Cardiac muscle cell (in vitro differentiated cells and primary cell): ENCODE measurements around the gene NUMB. TPM values are rescaled to one million over a fixed set of nuclear protein-coding genes. Genes with fewer than 3 reads are reported as not detected.
A peak's percentile ranks its signal among the peaks of the same experiment; 100 is the strongest.

Source experiments
- DNase-seq, 2 donors: peaks; one replicate each; pipeline versions ENCODE4 v3.0.0 to v3.0.0-alpha.2; 2010 to 2017; ENCODE audit warnings: low read depth in 1 of 2, low spot score in 1 of 2
- H3K27ac ChIP-seq: fragments of 200-600 bp; sonication (generic); 2 replicates; pipeline ENCODE4 v1.5.1; 2016
- H3K27me3 ChIP-seq: fragments of 200-600 bp; sonication (generic); 2 replicates; pipeline ENCODE4 v1.6.0; 2016; ENCODE audit warnings: control low read depth
- H3K36me3 ChIP-seq: fragments of 200-600 bp; sonication (generic); 2 replicates; pipeline ENCODE4 v1.5.1; 2016; ENCODE audit warnings: control low read depth
- H3K4me1 ChIP-seq: fragments of 200-600 bp; sonication (generic); 2 replicates; pipeline ENCODE4 v1.8.1; 2017; ENCODE audit warnings: low read depth, mild to moderate bottlenecking, mixed run types
- H3K4me3 ChIP-seq: fragments of 200-600 bp; sonication (generic); 2 replicates; pipeline ENCODE4 v1.5.1; 2016; ENCODE audit warnings: mild to moderate bottlenecking
- H3K9me3 ChIP-seq: fragments of 200-600 bp; sonication (generic); 2 replicates; pipeline ENCODE4 v1.5.1; 2017; ENCODE audit warnings: low read depth, mild to moderate bottlenecking, control low read depth
- polyA plus RNA-seq: library from polyadenylated mRNA; unstranded; fragments of >200 nt; fragmentation: Nextera tagmentation; extraction: Ambion mirVana; gene quantifications from 2 replicates; pipeline ENCODE4 v1.2.1, GENCODE V29; 2016
- total RNA-seq: library from RNA; depleted of rRNA; stranded (reverse); fragments of >200 nt; gene quantifications from 2 replicates; pipeline ENCODE4 v1.2.3, GENCODE V29; 2016
- TF ChIP-seq, protein P1 (sequence below): IDR thresholded peaks from 2 replicates; pipeline ENCODE4 v1.5.1; 2012; ENCODE audit warnings: low read depth, mild to moderate bottlenecking, low read length

Gene NUMB
- total and polyA plus RNA-seq, 2 experiments from 2014 or later: 35.6 to 68.5 TPM

DNA sequence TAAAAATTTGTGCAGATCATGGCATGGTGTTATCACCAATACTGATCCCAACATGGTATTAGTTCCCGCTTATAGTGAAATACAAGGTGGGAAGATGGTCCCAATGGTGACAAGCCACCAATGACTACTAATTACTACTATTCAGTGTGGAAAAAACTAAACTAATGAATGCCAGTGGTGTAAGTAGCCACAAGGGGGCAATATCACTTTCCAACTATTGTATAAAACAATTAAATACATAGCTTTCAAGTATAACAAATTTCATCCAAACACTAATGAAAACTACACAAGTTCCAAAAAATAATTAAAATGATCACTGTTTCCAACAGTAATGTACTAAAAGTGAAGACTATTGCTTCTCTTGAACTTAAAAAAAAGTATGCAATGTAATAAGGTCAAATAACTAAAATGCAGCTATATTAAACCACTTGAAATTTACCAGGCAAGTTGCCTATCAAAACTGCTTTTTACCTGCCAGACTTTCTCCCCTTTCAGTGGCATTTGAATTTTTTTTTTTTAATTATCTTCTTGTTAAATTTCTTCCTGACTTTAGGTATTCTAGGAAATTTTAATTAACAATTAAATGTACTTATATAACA is 163.0 kb downstream of the NUMB start:
- TF ChIP-seq, protein P1, sequence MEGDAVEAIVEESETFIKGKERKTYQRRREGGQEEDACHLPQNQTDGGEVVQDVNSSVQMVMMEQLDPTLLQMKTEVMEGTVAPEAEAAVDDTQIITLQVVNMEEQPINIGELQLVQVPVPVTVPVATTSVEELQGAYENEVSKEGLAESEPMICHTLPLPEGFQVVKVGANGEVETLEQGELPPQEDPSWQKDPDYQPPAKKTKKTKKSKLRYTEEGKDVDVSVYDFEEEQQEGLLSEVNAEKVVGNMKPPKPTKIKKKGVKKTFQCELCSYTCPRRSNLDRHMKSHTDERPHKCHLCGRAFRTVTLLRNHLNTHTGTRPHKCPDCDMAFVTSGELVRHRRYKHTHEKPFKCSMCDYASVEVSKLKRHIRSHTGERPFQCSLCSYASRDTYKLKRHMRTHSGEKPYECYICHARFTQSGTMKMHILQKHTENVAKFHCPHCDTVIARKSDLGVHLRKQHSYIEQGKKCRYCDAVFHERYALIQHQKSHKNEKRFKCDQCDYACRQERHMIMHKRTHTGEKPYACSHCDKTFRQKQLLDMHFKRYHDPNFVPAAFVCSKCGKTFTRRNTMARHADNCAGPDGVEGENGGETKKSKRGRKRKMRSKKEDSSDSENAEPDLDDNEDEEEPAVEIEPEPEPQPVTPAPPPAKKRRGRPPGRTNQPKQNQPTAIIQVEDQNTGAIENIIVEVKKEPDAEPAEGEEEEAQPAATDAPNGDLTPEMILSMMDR: peak; percentile 68
- Histone ChIP-seq H3K9me3 (no peaks in the 10 kb centered on the region), H3K27ac (peak overlapping the region; percentile 46), H3K4me1 (no peaks in the 10 kb centered on the region), H3K4me3 (no peak overlapping the region), H3K36me3 (peaks cover 15% of the 10 kb centered on the region), H3K27me3 (no peaks in the 10 kb centered on the region)
- peak; percentile 53 to 62 for DNase-seq

DNA sequence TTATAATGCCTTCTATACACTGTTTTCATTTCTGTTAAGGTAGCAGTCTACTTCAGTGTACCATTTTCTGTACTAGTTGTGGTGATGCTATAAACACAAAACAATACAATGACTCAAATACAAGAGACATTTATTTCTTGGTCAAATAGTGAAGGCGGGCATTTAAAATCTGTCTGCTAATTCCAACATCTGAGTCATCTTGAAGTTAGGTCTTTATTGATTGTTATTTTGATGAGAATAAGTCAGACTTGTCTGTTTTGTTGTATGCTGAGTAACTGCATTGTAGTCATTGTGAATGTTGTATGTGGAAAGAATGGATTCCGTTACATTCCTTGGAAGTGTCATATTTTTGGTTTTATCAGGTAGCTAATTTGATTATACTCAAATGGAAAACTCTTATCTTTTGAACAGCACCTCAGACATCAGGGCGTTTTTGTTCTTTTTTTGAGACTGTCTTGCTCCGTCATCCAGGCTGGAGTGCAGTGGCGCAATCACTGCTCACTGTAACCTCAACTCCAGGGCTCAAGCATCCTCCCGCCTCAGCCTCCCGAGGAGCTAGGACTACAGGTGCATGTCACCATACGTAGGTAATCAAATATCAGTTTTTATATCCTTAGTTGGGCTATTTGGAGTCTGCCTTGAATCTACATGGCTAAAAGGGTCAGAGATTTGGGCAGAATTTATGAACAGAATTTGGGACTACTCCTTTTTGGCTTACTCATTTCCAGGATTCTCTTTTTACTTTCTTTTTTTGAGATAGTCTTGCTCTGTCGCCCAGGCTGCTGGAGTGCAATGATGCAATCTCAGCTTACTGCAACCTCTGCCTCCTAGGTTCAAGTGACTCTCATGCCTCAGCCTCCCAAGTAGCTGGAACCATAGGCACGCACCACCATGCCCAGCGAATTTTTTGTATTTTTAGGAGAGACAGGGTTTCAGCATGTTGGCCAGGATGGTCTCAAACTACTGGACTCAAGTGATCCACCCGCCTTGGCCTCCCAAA is 164.3 kb downstream of the NUMB start:
- Histone ChIP-seq H3K27ac (no peak overlapping the region), H3K9me3 (no peaks in the 10 kb centered on the region), H3K4me1 (no peaks in the 10 kb centered on the region), H3K27me3 (no peaks in the 10 kb centered on the region), H3K4me3 (no peak overlapping the region), H3K36me3 (peaks cover 19% of the 10 kb centered on the region)
- TF ChIP-seq, protein P1: no peak
- no peak for DNase-seq

DNA sequence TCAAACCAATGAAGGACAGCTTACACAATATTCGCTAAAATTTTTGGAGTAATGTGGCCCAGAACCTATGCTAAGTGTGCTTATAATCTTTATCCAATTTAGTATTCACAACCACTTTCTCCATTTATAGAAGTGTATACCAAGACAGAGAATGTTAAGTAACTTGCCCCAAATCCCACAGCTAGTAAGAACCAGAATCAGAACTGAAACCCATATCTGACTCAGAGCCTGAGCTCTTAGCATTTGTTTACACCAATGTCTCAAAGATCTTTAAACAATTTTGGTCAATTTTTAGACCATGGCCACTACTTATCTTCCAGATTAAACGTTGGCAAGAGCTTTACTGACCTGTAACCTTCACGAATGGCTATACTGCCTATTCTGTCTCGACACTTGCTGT is 168.1 kb downstream of the NUMB start:
- no peak for DNase-seq
- TF ChIP-seq, protein P1: no peak
- peaks cover 30% of the 10 kb centered on the region for H3K36me3 ChIP-seq
- H3K27ac ChIP-seq: peak overlapping the region; percentile 10
- no peaks in the 10 kb centered on the region for H3K27me3 ChIP-seq
- no peaks in the 10 kb centered on the region for H3K4me1 ChIP-seq
- no peak overlapping the region for H3K4me3 ChIP-seq
- H3K9me3 ChIP-seq: no peaks in the 10 kb centered on the region

DNA sequence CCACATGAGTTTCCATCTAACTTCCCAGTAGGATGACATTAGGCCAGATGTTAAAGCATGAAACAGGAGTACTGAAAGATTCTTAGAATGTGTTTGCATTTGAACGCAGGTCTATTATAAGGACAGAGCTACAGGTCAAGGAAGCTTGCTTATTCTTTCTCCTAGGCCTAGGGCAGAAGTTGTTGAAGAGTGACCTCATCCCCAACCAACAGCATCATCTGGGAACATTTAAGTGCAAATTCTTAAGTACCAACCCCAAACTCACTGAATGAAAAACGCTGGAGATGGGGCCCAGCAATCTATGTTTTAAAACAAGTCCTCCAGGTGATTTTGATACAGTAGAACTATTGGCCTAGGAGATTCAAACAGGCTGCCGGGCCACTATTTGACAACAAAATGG is 168.6 kb downstream of the NUMB start:
- Histone ChIP-seq H3K4me3 (no peak overlapping the region), H3K27me3 (no peaks in the 10 kb centered on the region)
- TF ChIP-seq, protein P1: no peak

DNA sequence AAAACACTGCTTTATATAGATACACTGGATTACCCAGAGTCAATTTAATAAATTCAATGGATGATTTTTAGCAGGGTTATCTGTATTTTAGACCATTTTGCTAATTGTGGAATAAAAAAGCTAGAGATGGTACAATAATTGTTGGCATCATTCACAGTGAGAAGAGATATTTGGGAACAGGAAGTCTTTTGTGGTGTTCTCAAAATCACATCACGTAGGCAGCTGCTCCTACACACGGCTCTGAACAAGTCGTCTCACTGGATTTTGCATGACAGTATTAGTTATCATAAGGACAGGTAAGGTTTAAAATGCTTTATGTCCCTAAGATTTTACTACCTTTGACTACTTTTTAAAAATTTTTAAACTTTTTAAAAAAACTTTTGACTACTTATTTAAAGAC is 169.0 kb downstream of the NUMB start:
- Histone ChIP-seq H3K27ac (no peak overlapping the region), H3K36me3 (peaks cover 38% of the 10 kb centered on the region), H3K9me3 (no peaks in the 10 kb centered on the region), H3K27me3 (no peaks in the 10 kb centered on the region), H3K4me3 (no peak overlapping the region), H3K4me1 (no peaks in the 10 kb centered on the region)
- TF ChIP-seq, protein P1: no peak
- no peak for DNase-seq

More for the DNA sequence above, 168.6 kb downstream of the NUMB start:
- Histone ChIP-seq H3K9me3 (no peaks in the 10 kb centered on the region), H3K4me1 (no peaks in the 10 kb centered on the region), H3K36me3 (peaks cover 35% of the 10 kb centered on the region), H3K27ac (no peak overlapping the region)
- no peak for DNase-seq
